H1 (cell line): ENCODE results near the gene EFCAB8. TPM values are rescaled to one million over a fixed set of nuclear protein-coding genes. Genes with fewer than 3 reads are reported as not detected.

ENCODE experiments used
- CTCF ChIA-PET: fragments of 300-600 bp; sonication (Branson Sonifier 250); formaldehyde crosslinking; loops from one replicate; lab custom pipeline; 2021; ENCODE audit not compliant: partially characterized antibody; lab: Charles Lee
- POLR2A ChIA-PET: fragments of 300-600 bp; sonication (Branson Sonifier 250); formaldehyde crosslinking; loops from one replicate; lab custom pipeline; 2021; ENCODE audit warnings: inconsistent platforms; ENCODE audit not compliant: partially characterized antibody; lab: Charles Lee
- DNase-seq, 2 experiments: peaks; one replicate each; pipeline versions ENCODE4 v3.0.0 to v3.0.0-alpha.2; 2010 to 2022; ENCODE audit warnings: low spot score in 2 of 2, low read depth in 1 of 2, mixed read lengths in 1 of 2
- FAIRE-seq: peaks from 2 replicates; lab custom pipeline; 2011; peaks lifted over from hg19 to GRCh38; lab: Jason Lieb, UNC
- H2AFZ ChIP-seq: 2 replicates; pipeline ENCODE4 v1.8.1; 2012; ENCODE audit warnings: low read length, inconsistent platforms
- H2AK5ac ChIP-seq: 2 replicates; pipeline ENCODE4 v1.6.1; 2013; ENCODE audit warnings: low read depth, low read length
- H2BK120ac ChIP-seq: replicated peaks from 2 replicates; pipeline ENCODE3; 2013; ENCODE audit warnings: low read depth, low read length, inconsistent platforms
- H2BK12ac ChIP-seq: 2 replicates; pipeline ENCODE4 v1.6.1; 2013; ENCODE audit warnings: low read depth, low read length
- H2BK15ac ChIP-seq: 2 replicates; pipeline ENCODE4 v1.6.1; 2013; ENCODE audit warnings: low read length
- H2BK20ac ChIP-seq: 2 replicates; pipeline ENCODE4 v1.6.1; 2013; ENCODE audit warnings: low read length
- H2BK5ac ChIP-seq: 2 replicates; pipeline ENCODE4 v1.6.1; 2013; ENCODE audit warnings: low read depth, low read length
- H3K14ac ChIP-seq: 2 replicates; pipeline ENCODE4 v1.6.1; 2013; ENCODE audit warnings: inconsistent platforms; ENCODE audit not compliant: insufficient read length
- H3K18ac ChIP-seq: 2 replicates; pipeline ENCODE4 v1.6.1; 2013; ENCODE audit warnings: low read length; ENCODE audit errors: extremely low read depth
- H3K23ac ChIP-seq: 2 replicates; pipeline ENCODE4 v1.6.1; 2013; ENCODE audit warnings: inconsistent platforms; ENCODE audit not compliant: insufficient read length
- H3K23me2 ChIP-seq: 2 replicates; pipeline ENCODE4 v1.6.1; 2013; ENCODE audit warnings: low read depth, low read length
- H3K27ac ChIP-seq: 2 replicates; pipeline ENCODE4 v1.6.1; 2011; ENCODE audit warnings: low read depth, low read length, inconsistent platforms
- H3K27me3 ChIP-seq, 4 experiments: replicated peaks in 1 of 4; 1 replicate in 1 of 4; 2 replicates in 3 of 4; pipeline versions ENCODE4 v1.6.1 to v1.8.1; 2011 to 2013; ENCODE audit warnings: low read length in 3 of 4, mild to moderate bottlenecking in 3 of 4, inconsistent platforms in 2 of 4, mixed read lengths in 2 of 4, moderate library complexity in 1 of 4; ENCODE audit not compliant: control insufficient read depth in 3 of 4, insufficient read depth in 3 of 4; ENCODE audit errors: extremely low read depth in 1 of 4
- H3K36me3 ChIP-seq, 4 experiments: 2 replicates each; pipeline versions ENCODE4 v1.6.1 to v1.8.1; 2011 to 2013; ENCODE audit warnings: mild to moderate bottlenecking in 4 of 4, low read length in 3 of 4, moderate library complexity in 2 of 4, control low read depth in 1 of 4, inconsistent platforms in 1 of 4; ENCODE audit not compliant: insufficient read depth in 4 of 4, control insufficient read depth in 2 of 4
- H3K4ac ChIP-seq: replicated peaks from 2 replicates; pipeline ENCODE3; 2013; ENCODE audit warnings: low read length, low read depth, mixed read lengths, inconsistent platforms; ENCODE audit not compliant: insufficient read length
- H3K4me1 ChIP-seq, 4 experiments: replicated peaks in 1 of 4; 1 replicate in 1 of 4; 2 replicates in 3 of 4; pipeline versions ENCODE4 v1.6.1 to v1.8.1; 2011 to 2013; ENCODE audit warnings: low read length in 3 of 4, inconsistent platforms in 2 of 4, mixed read lengths in 1 of 4; ENCODE audit not compliant: insufficient read depth in 4 of 4, control insufficient read depth in 3 of 4
- H3K4me2 ChIP-seq, 2 experiments: 2 replicates each; pipeline versions ENCODE4 v1.6.1 to v1.8.1; 2011 to 2013; ENCODE audit warnings: low read depth in 2 of 2, low read length in 2 of 2, control low read depth in 1 of 2, inconsistent platforms in 1 of 2, mild to moderate bottlenecking in 1 of 2; ENCODE audit not compliant: insufficient read depth in 1 of 2
- H3K4me3 ChIP-seq, 4 experiments: fragments of 200-600, 300-600 bp in 1 of 4; sonication (generic), shearing (Covaris generic), sonication (Bioruptor Twin) in 1 of 4; 2 replicates each; pipeline versions ENCODE4 v1.5.1 to v1.8.1; 2011 to 2016; ENCODE audit warnings: low read length in 4 of 4, low read depth in 3 of 4, control low read depth in 2 of 4, inconsistent platforms in 2 of 4, mild to moderate bottlenecking in 2 of 4, mixed read lengths in 1 of 4, moderate library complexity in 1 of 4; ENCODE audit not compliant: insufficient read depth in 2 of 4; ENCODE audit errors: extremely low read depth in 1 of 4
- H3K56ac ChIP-seq: replicated peaks from 2 replicates; pipeline ENCODE3; 2013; ENCODE audit warnings: low read depth, mild to moderate bottlenecking, mixed read lengths, low read length, inconsistent platforms; ENCODE audit not compliant: insufficient read length
- H3K79me1 ChIP-seq: 2 replicates; pipeline ENCODE4 v1.6.1; 2013; ENCODE audit warnings: low read depth, low read length, control low read depth
- H3K79me2 ChIP-seq, 2 experiments: 2 replicates each; pipeline versions ENCODE4 v1.6.1 to v1.8.1; 2012 to 2013; ENCODE audit warnings: low read length in 2 of 2, mild to moderate bottlenecking in 2 of 2, inconsistent platforms in 1 of 2; ENCODE audit not compliant: insufficient read depth in 2 of 2, control insufficient read depth in 1 of 2
- H3K9ac ChIP-seq, 4 experiments: replicated peaks in 1 of 4; 1 replicate in 1 of 4; 2 replicates in 3 of 4; pipeline versions ENCODE4 v1.6.1 to v1.8.1; 2011 to 2013; ENCODE audit warnings: low read depth in 3 of 4, low read length in 3 of 4, control low read depth in 2 of 4, mild to moderate bottlenecking in 2 of 4, moderate library complexity in 2 of 4, inconsistent platforms in 1 of 4; ENCODE audit errors: extremely low read depth in 1 of 4
- H3K9me3 ChIP-seq, 2 experiments: 2 replicates each; pipeline versions ENCODE4 v1.6.1 to v1.8.1; 2012 to 2013; ENCODE audit warnings: mild to moderate bottlenecking in 2 of 2, moderate library complexity in 2 of 2, control low read depth in 1 of 2, inconsistent platforms in 1 of 2, low read depth in 1 of 2, low read length in 1 of 2, mixed read lengths in 1 of 2; ENCODE audit not compliant: insufficient read depth in 2 of 2
- H4K20me1 ChIP-seq, 2 experiments: replicated peaks in 1 of 2; 2 replicates each; pipeline versions ENCODE3 to v1.8.1; 2011 to 2013; ENCODE audit warnings: inconsistent platforms in 2 of 2, low read length in 2 of 2, mild to moderate bottlenecking in 1 of 2; ENCODE audit not compliant: insufficient read depth in 2 of 2, control insufficient read depth in 1 of 2
- H4K5ac ChIP-seq: 2 replicates; pipeline ENCODE4 v1.6.1; 2013; ENCODE audit warnings: low read length, low read depth, mixed read lengths, inconsistent platforms; ENCODE audit not compliant: insufficient read length
- H4K8ac ChIP-seq: 2 replicates; pipeline ENCODE4 v1.8.0; 2013; ENCODE audit warnings: mild to moderate bottlenecking, moderate library complexity, low read length, inconsistent platforms; ENCODE audit not compliant: insufficient read depth; ENCODE audit errors: extremely low read depth
- H4K91ac ChIP-seq: replicated peaks from 2 replicates; pipeline ENCODE3; 2013; ENCODE audit warnings: low read length, mixed read lengths, inconsistent platforms; ENCODE audit not compliant: insufficient read length
- CTCF ChIP-seq, 3 experiments: IDR thresholded peaks; 1 replicate in 2 of 3; 2 replicates in 1 of 3; pipeline versions ENCODE4 v1.5.1 to v1.6.1; 2011; ENCODE audit warnings: low read length in 3 of 3, mild to moderate bottlenecking in 3 of 3, inconsistent platforms in 2 of 3, low read depth in 1 of 3, moderate library complexity in 1 of 3; ENCODE audit not compliant: insufficient read depth in 1 of 3; ENCODE audit errors: control extremely low read depth in 1 of 3
- JUN ChIP-seq: IDR thresholded peaks from 2 replicates; pipeline ENCODE4 v1.6.1; 2011; ENCODE audit warnings: low read depth, mild to moderate bottlenecking, improper control_type of control experiment, low read length
- RAD21 ChIP-seq, 2 experiments: IDR thresholded peaks in 1 of 2; conservative IDR thresholded peaks in 1 of 2; 2 replicates each; pipeline ENCODE4 v1.6.1; 2011; ENCODE audit warnings: low read depth in 2 of 2, low read length in 2 of 2, improper control_type of control experiment in 1 of 2, inconsistent platforms in 1 of 2, mild to moderate bottlenecking in 1 of 2, moderate library complexity in 1 of 2
- WGBS, 2 experiments: shearing (Covaris generic) in 1 of 2; methylation state at CpG; one replicate each; pipeline versions ENCODE4 v1.1.6 to v1.1.7; 2013 to 2015; ENCODE audit warnings: low lambda C conversion rate in 2 of 2, mixed read lengths in 2 of 2, inconsistent platforms in 1 of 2, low coverage in 1 of 2, missing lambda C conversion rate in 1 of 2; ENCODE audit not compliant: insufficient replicate concordance in 2 of 2, insufficient coverage in 1 of 2, insufficient read length in 1 of 2; ENCODE audit errors: extremely low coverage in 1 of 2, missing lambda C conversion rate in 1 of 2; 5-methylcytosine and 5-hydroxymethylcytosine counted together
- polyA plus RNA-seq, 7 experiments: library from polyadenylated mRNA; depleted of rRNA in 3 of 7; stranded (reverse) in 5 of 7; unstranded in 2 of 7; fragments of >200 nt in 5 of 7; fragments of 200-250 nt in 2 of 7; gene quantifications; 1 replicate in 5 of 7; 2 replicates in 1 of 7; 4 replicates in 1 of 7; pipeline versions ENCODE4 v1.2.1 to v1.2.3, GENCODE V29; 2011 to 2013; ENCODE audit warnings: missing spikeins in 2 of 7, mixed read lengths in 2 of 7
- total RNA-seq: library from RNA; stranded (reverse); fragmentation: NEBNext Ultra II Directional; extraction: Animal tissue kit (Norgen Biotek cat#: 25700); gene quantifications from 2 replicates; pipeline ENCODE4 v1.2.1, GENCODE V29; 2021

The EFCAB8 gene
- total and polyA plus RNA-seq, 2 of the 8 experiments (the other 6 are each of a cell fraction or from before 2014, with no cell fraction given), result 0.06 to 0.20 TPM

- Histone ChIP-seq H4K5ac (no peak overlapping the region), H3K4me2 (no peak overlapping the region), H2BK5ac (no peak overlapping the region), H3K9me3 (no peaks in the 10 kb centered on the region), H4K20me1 (no peaks in the 10 kb centered on the region), H3K79me2 (no peaks in the 10 kb centered on the region), H3K36me3 (no peaks in the 10 kb centered on the region), H2BK20ac (no peak overlapping the region), H3K79me1 (no peaks in the 10 kb centered on the region), H3K9ac (no peak overlapping the region), H3K4me3 (no peak overlapping the region), H2AK5ac (no peak overlapping the region), H2BK120ac (no peak overlapping the region), H3K4me1 (no peaks in the 10 kb centered on the region), H2AFZ (no peak overlapping the region), H3K23ac (no peak overlapping the region), H3K23me2 (no peaks in the 10 kb centered on the region; the same call in 1 of the 2 replicates), H4K91ac (no peak overlapping the region), H3K4ac (no peak overlapping the region), H3K27ac (no peak overlapping the region), H4K8ac (no peak overlapping the region), H3K56ac (no peak overlapping the region), H2BK15ac (no peak overlapping the region), H2BK12ac (no peak overlapping the region), H3K14ac (no peak overlapping the region), H3K18ac (no peak overlapping the region), H3K27me3 (no peaks in the 10 kb centered on the region)
- FAIRE-seq (no peak), DNase-seq (no peak)
- 0 out of 4 replicates have a peak, but pooled peaks of 1 of the 2 experiments have one; percentile 5 for TF ChIP-seq RAD21 (IDR thresholded peaks at IDR 0.05 in 1 of 2, conservative IDR thresholded peaks at IDR 0.05 in 1 of 2; ENCODE audit: low read depth in 2 of 2, low read length in 2 of 2)
- TF ChIP-seq JUN, result no peak
- peak in 1 of 3 experiments; percentile 9; a peak in 1 of 4 replicates for TF ChIP-seq CTCF (IDR thresholded peaks at IDR 0.05; ENCODE audit: control extremely low read depth in 1 of 3, insufficient read depth in 1 of 3, low read depth in 1 of 3, low read length in 3 of 3)
- POLR2A ChIA-PET, result no interaction called here
- WGBS, 2 experiments, result 82% methylated on average over 8 of the region's 8 CpGs; no CpG with 5 or more reads in 1 of the 2 experiments
- CTCF ChIA-PET, result interaction anchor here (0.8 to 4.5 kb wide), 8 partner anchors 7 to 69 kb away, joined by 3 to 39 read pairs (median 5); partner anchors contain the start of gene SUN5
Measured at GRCh38 chr20:32991792-32992641, 133.3 kb downstream of the EFCAB8 start.
